Activated T-helper 2 cell treated with anti-CD3 and anti-CD28 coated beads, Interferon-gamma antibody, Interleukin-2, Interleukin-4, amounts not matched to agents 10 μg/mL and 5 μg/mL and 100 μg/mL, durations not matched to agents 14 hours and 24 hours and 36 hours (primary cell): ENCODE measurements around the gene ALKBH3. TPM values are rescaled to one million over a fixed set of nuclear protein-coding genes. Genes with fewer than 3 reads are reported as not detected.
A peak's percentile ranks its signal among the peaks of the same experiment; 100 is the strongest.

ENCODE experiments used
- DNase-seq: peaks from one replicate; pipeline ENCODE4 v3.0.0; 2021; ENCODE audit warnings: low spot score
- H3K27ac Mint-ChIP-seq: one replicate; pipeline ENCODE4 v1.8.0; 2021; ENCODE audit warnings: mixed read lengths
- H3K27me3 Mint-ChIP-seq: one replicate; pipeline ENCODE4 v1.8.0; 2021; ENCODE audit warnings: low read depth, mixed read lengths
- H3K36me3 Mint-ChIP-seq: one replicate; pipeline ENCODE4 v1.8.0; 2021; ENCODE audit warnings: low read depth, mixed read lengths
- H3K4me1 Mint-ChIP-seq: one replicate; pipeline ENCODE4 v1.8.0; 2021; ENCODE audit warnings: low read depth, mixed read lengths
- H3K4me3 Mint-ChIP-seq: one replicate; pipeline ENCODE4 v1.8.0; 2021; ENCODE audit warnings: low read depth, mild to moderate bottlenecking, moderate library complexity, mixed read lengths
- H3K9me3 Mint-ChIP-seq: one replicate; pipeline ENCODE4 v1.8.0; 2021; ENCODE audit warnings: mixed read lengths
- intact Hi-C: fragments of 100-400 bp; cut with micrococcal nuclease; formaldehyde crosslinking; loops from one replicate; pipeline ENCODE4 v1.15.1; 2023
- total RNA-seq: library from RNA; stranded (reverse); gene quantifications from 2 replicates; pipeline ENCODE4 v1.2.3, GENCODE V29; 2022

ALKBH3 gene
- total RNA-seq, 1 donor from 2014 or later = 32.7 TPM

- no peaks in the 10 kb centered on the region for H3K36me3 Mint-ChIP-seq
- H3K4me1 Mint-ChIP-seq = peaks cover 27% of the 10 kb centered on the region
- DNase-seq = no peak
- intact Hi-C loops = loop anchor here (5.0 to 10.0 kb wide), 3 partner anchors 224 to 554 kb away; partner anchors contain the start of gene API5
- H3K4me3 Mint-ChIP-seq = no peak overlapping the region
- peaks cover 35% of the 10 kb centered on the region for H3K27me3 Mint-ChIP-seq
- H3K27ac Mint-ChIP-seq = no peak overlapping the region
- peaks cover 12% of the 10 kb centered on the region for H3K9me3 Mint-ChIP-seq
Measured at GRCh38 chr11:43866520-43866919, 14.1 kb upstream of the ALKBH3 start.

- Mint-ChIP-seq H3K27ac (no peak overlapping the region), H3K36me3 (no peaks in the 10 kb centered on the region), H3K9me3 (peaks cover 11% of the 10 kb centered on the region), H3K4me1 (peaks cover 27% of the 10 kb centered on the region), H3K27me3 (peaks cover 38% of the 10 kb centered on the region), H3K4me3 (no peak overlapping the region)
- intact Hi-C loops = loop anchor here (5.0 to 10.0 kb wide), 3 partner anchors 225 to 555 kb away; partner anchors contain the start of gene API5
- no peak for DNase-seq
Measured at GRCh38 chr11:43866969-43867368, 13.7 kb upstream of the ALKBH3 start.

- peak overlapping the region; percentile 38 for H3K27ac Mint-ChIP-seq
- H3K36me3 Mint-ChIP-seq = no peaks in the 10 kb centered on the region
- H3K4me1 Mint-ChIP-seq = peaks cover 27% of the 10 kb centered on the region
- H3K4me3 Mint-ChIP-seq = no peak overlapping the region
- peak; percentile 55 for DNase-seq
- peaks cover 7% of the 10 kb centered on the region for H3K9me3 Mint-ChIP-seq
- H3K27me3 Mint-ChIP-seq = peaks cover 52% of the 10 kb centered on the region
- intact Hi-C loops = loop anchor here (1.0 to 10.0 kb wide), 7 partner anchors 11 to 557 kb away; partner anchors contain the start of genes ALKBH3, API5 and HSD17B12
Measured at GRCh38 chr11:43868852-43869567, 11.6 kb upstream of the ALKBH3 start.

- peaks cover 52% of the 10 kb centered on the region for H3K27me3 Mint-ChIP-seq
- no peaks in the 10 kb centered on the region for H3K36me3 Mint-ChIP-seq
- intact Hi-C loops = no loop called here
- no peak overlapping the region for H3K4me3 Mint-ChIP-seq
- no peak for DNase-seq
- peaks cover 27% of the 10 kb centered on the region for H3K4me1 Mint-ChIP-seq
- peaks cover 7% of the 10 kb centered on the region for H3K9me3 Mint-ChIP-seq
- no peak overlapping the region for H3K27ac Mint-ChIP-seq
Measured at GRCh38 chr11:43871051-43871450, 9.6 kb upstream of the ALKBH3 start.

- H3K9me3 Mint-ChIP-seq = no peaks in the 10 kb centered on the region
- H3K27me3 Mint-ChIP-seq = peaks cover 48% of the 10 kb centered on the region
- H3K4me1 Mint-ChIP-seq = peaks cover 20% of the 10 kb centered on the region
- H3K27ac Mint-ChIP-seq = no peak overlapping the region
- intact Hi-C loops = no loop called here
- H3K36me3 Mint-ChIP-seq = no peaks in the 10 kb centered on the region
- H3K4me3 Mint-ChIP-seq = no peak overlapping the region
- DNase-seq = no peak
Measured at GRCh38 chr11:43872995-43873394, 7.6 kb upstream of the ALKBH3 start.

GRCh38 chr11:43874078-43874477 is 6.6 kb upstream of the ALKBH3 start:
- Mint-ChIP-seq H3K27me3 (peaks cover 50% of the 10 kb centered on the region), H3K9me3 (no peaks in the 10 kb centered on the region), H3K36me3 (no peaks in the 10 kb centered on the region), H3K27ac (no peak overlapping the region), H3K4me1 (peaks cover 11% of the 10 kb centered on the region), H3K4me3 (no peak overlapping the region)
- intact Hi-C loops = no loop called here
- no peak for DNase-seq

- no peaks in the 10 kb centered on the region for H3K9me3 Mint-ChIP-seq
- H3K4me1 Mint-ChIP-seq = peaks cover 4% of the 10 kb centered on the region
- intact Hi-C loops = no loop called here
- H3K36me3 Mint-ChIP-seq = no peaks in the 10 kb centered on the region
- peaks cover 50% of the 10 kb centered on the region for H3K27me3 Mint-ChIP-seq
- no peak overlapping the region for H3K4me3 Mint-ChIP-seq
- DNase-seq = no peak
- H3K27ac Mint-ChIP-seq = no peak overlapping the region
Measured at GRCh38 chr11:43874738-43875137, 5.9 kb upstream of the ALKBH3 start.

- Mint-ChIP-seq H3K36me3 (peaks cover 37% of the 10 kb centered on the region), H3K27me3 (peaks cover 14% of the 10 kb centered on the region)
- no peak for DNase-seq
Measured at GRCh38 chr11:43879789-43880639, 617 bp upstream of the ALKBH3 start.

GRCh38 chr11:43892851-43893250 is 12.2 kb downstream of the ALKBH3 start:
- peaks cover 46% of the 10 kb centered on the region for H3K36me3 Mint-ChIP-seq
- H3K27ac Mint-ChIP-seq = no peak overlapping the region
- intact Hi-C loops = no loop called here
- no peaks in the 10 kb centered on the region for H3K27me3 Mint-ChIP-seq
- no peaks in the 10 kb centered on the region for H3K9me3 Mint-ChIP-seq
- DNase-seq = no peak
- H3K4me1 Mint-ChIP-seq = peaks cover 1% of the 10 kb centered on the region
- no peak overlapping the region for H3K4me3 Mint-ChIP-seq

More at GRCh38 chr11:43879789-43880639, 617 bp upstream of the ALKBH3 start:
- Mint-ChIP-seq H3K4me3 (peak overlapping the region; percentile 90), H3K27ac (peak overlapping the region; percentile 77), H3K4me1 (peaks cover 16% of the 10 kb centered on the region), H3K9me3 (peaks cover 11% of the 10 kb centered on the region)
- intact Hi-C loops = loop anchor here (1.0 to 5.0 kb wide), 2 partner anchors 11 to 238 kb away; no protein-coding TSS in a partner anchor

- intact Hi-C loops = no loop called here
- Mint-ChIP-seq H3K36me3 (peaks cover 60% of the 10 kb centered on the region), H3K4me1 (peaks cover 1% of the 10 kb centered on the region), H3K4me3 (no peak overlapping the region), H3K27me3 (no peaks in the 10 kb centered on the region), H3K9me3 (no peaks in the 10 kb centered on the region), H3K27ac (no peak overlapping the region)
- no peak for DNase-seq
Measured at GRCh38 chr11:43894546-43894945, 13.9 kb downstream of the ALKBH3 start.

- intact Hi-C loops = no loop called here
- Mint-ChIP-seq H3K4me3 (no peak overlapping the region), H3K36me3 (peaks cover 53% of the 10 kb centered on the region), H3K27me3 (no peaks in the 10 kb centered on the region), H3K4me1 (no peaks in the 10 kb centered on the region), H3K27ac (no peak overlapping the region), H3K9me3 (no peaks in the 10 kb centered on the region)
- no peak for DNase-seq
Measured at GRCh38 chr11:43895601-43896000, 15.0 kb downstream of the ALKBH3 start.

- intact Hi-C loops = no loop called here
- no peak for DNase-seq
- Mint-ChIP-seq H3K4me1 (no peaks in the 10 kb centered on the region), H3K9me3 (no peaks in the 10 kb centered on the region), H3K36me3 (peaks cover 49% of the 10 kb centered on the region), H3K27ac (no peak overlapping the region), H3K27me3 (no peaks in the 10 kb centered on the region), H3K4me3 (no peak overlapping the region)
Measured at GRCh38 chr11:43898574-43898973, 17.9 kb downstream of the ALKBH3 start.

- no peaks in the 10 kb centered on the region for H3K27me3 Mint-ChIP-seq
- peaks cover 51% of the 10 kb centered on the region for H3K36me3 Mint-ChIP-seq
- no peaks in the 10 kb centered on the region for H3K4me1 Mint-ChIP-seq
- intact Hi-C loops = no loop called here
- DNase-seq = no peak
- H3K9me3 Mint-ChIP-seq = no peaks in the 10 kb centered on the region
- no peak overlapping the region for H3K4me3 Mint-ChIP-seq
- no peak overlapping the region for H3K27ac Mint-ChIP-seq
Measured at GRCh38 chr11:43899094-43899493, 18.5 kb downstream of the ALKBH3 start.
